ENCODE measurements around the gene FIGNL2. TPM values are rescaled to one million over a fixed set of nuclear protein-coding genes. Genes with fewer than 3 reads are reported as not detected.
A peak's percentile ranks its signal among the peaks of the same experiment; 100 is the strongest.
"Not testable (repeated sequence)": the region's sequence is repeated elsewhere in the genome, so short reads cannot be mapped to it uniquely, and the experiment has no call there.

The FIGNL2 gene
- total and polyA plus RNA-seq, 2 donors (not counting 1 experiment from before 2014, with no cell fraction given): 0.07 to 0.17 TPM

GRCh38 chr12:51832354-51833107 is 16.0 kb downstream of the FIGNL2 start:
- Histone ChIP-seq H3K27ac (ENCODE audit: insufficient read depth, low read length) (no peak overlapping the region), H3K4me3 (replicated peaks in 1 of 4; ENCODE audit: control extremely low read depth in 1 of 4, insufficient read depth in 1 of 4, low read depth in 3 of 4, low read length in 4 of 4) (no peak overlapping the region), H3K9ac (ENCODE audit: insufficient read depth, low read length) (no peak overlapping the region), H3K79me2 (ENCODE audit: control insufficient read depth, insufficient read depth, low read length) (no peaks in the 10 kb centered on the region), H3K36me3 (ENCODE audit: control insufficient read depth, insufficient read depth, low read length) (no peaks in the 10 kb centered on the region), H3K4me2 (ENCODE audit: extremely low read depth, insufficient read depth, low read length) (peak overlapping the region; percentile 23), H3K4me1 (ENCODE audit: control insufficient read depth, extremely low read depth, insufficient read depth, low read length) (no peaks in the 10 kb centered on the region), H3K9me3 (ENCODE audit: control insufficient read depth, insufficient read depth, low read depth, low read length) (no peaks in the 10 kb centered on the region), H3K27me3 (ENCODE audit: control insufficient read depth, insufficient read depth, low read length) (peaks cover 23% of the 10 kb centered on the region), H4K20me1 (ENCODE audit: control insufficient read depth, extremely low read depth, insufficient read depth, low read length) (no peaks in the 10 kb centered on the region), H2AFZ (ENCODE audit: low read length) (no peak overlapping the region)
- no peak for TF ChIP-seq CTCF (conservative IDR thresholded peaks at IDR 0.05 in 1 of 2, IDR thresholded peaks at IDR 0.05 in 1 of 2; ENCODE audit: low read depth in 1 of 2, low read length in 2 of 2)
- TF ChIP-seq EZH2 (IDR thresholded peaks at IDR 0.05; ENCODE audit: low read length, missing control alignments): no peak
- no peak for DNase-seq (ENCODE audit: low read depth in 2 of 2)

GRCh38 chr12:51831817-51832216 is 16.7 kb downstream of the FIGNL2 start:
- not testable (repeated sequence) for H3K9me3 ChIP-seq (ENCODE audit: control insufficient read depth, insufficient read depth, low read depth, low read length); H3K4me3 ChIP-seq (replicated peaks in 1 of 4; ENCODE audit: control extremely low read depth in 1 of 4, insufficient read depth in 1 of 4, low read depth in 3 of 4, low read length in 4 of 4); H3K4me2 ChIP-seq (ENCODE audit: extremely low read depth, insufficient read depth, low read length); H3K36me3 ChIP-seq (ENCODE audit: control insufficient read depth, insufficient read depth, low read length); H2AFZ ChIP-seq (ENCODE audit: low read length); H3K27ac ChIP-seq (ENCODE audit: insufficient read depth, low read length); H4K20me1 ChIP-seq (ENCODE audit: control insufficient read depth, extremely low read depth, insufficient read depth, low read length); DNase-seq (ENCODE audit: low read depth in 2 of 2); H3K4me1 ChIP-seq (ENCODE audit: control insufficient read depth, extremely low read depth, insufficient read depth, low read length); H3K9ac ChIP-seq (ENCODE audit: insufficient read depth, low read length); H3K79me2 ChIP-seq (ENCODE audit: control insufficient read depth, insufficient read depth, low read length)
- H3K27me3 ChIP-seq (ENCODE audit: control insufficient read depth, insufficient read depth, low read length): peaks cover 23% of the 10 kb centered on the region

- Histone ChIP-seq H3K27me3 (ENCODE audit: control insufficient read depth, insufficient read depth, low read length) (peaks cover 20% of the 10 kb centered on the region), H3K4me1 (ENCODE audit: control insufficient read depth, extremely low read depth, insufficient read depth, low read length) (no peaks in the 10 kb centered on the region), H3K4me2 (ENCODE audit: extremely low read depth, insufficient read depth, low read length) (no peak overlapping the region), H4K20me1 (ENCODE audit: control insufficient read depth, extremely low read depth, insufficient read depth, low read length) (no peaks in the 10 kb centered on the region), H3K79me2 (ENCODE audit: control insufficient read depth, insufficient read depth, low read length) (no peaks in the 10 kb centered on the region), H3K27ac (ENCODE audit: insufficient read depth, low read length) (no peak overlapping the region), H3K36me3 (ENCODE audit: control insufficient read depth, insufficient read depth, low read length) (no peaks in the 10 kb centered on the region), H3K4me3 (replicated peaks in 1 of 4; ENCODE audit: control extremely low read depth in 1 of 4, insufficient read depth in 1 of 4, low read depth in 3 of 4, low read length in 4 of 4) (no peak overlapping the region), H2AFZ (ENCODE audit: low read length) (no peak overlapping the region), H3K9me3 (ENCODE audit: control insufficient read depth, insufficient read depth, low read depth, low read length) (no peaks in the 10 kb centered on the region), H3K9ac (ENCODE audit: insufficient read depth, low read length) (no peak overlapping the region)
- no peak for TF ChIP-seq EZH2 (IDR thresholded peaks at IDR 0.05; ENCODE audit: low read length, missing control alignments)
- no peak for TF ChIP-seq CTCF (conservative IDR thresholded peaks at IDR 0.05 in 1 of 2, IDR thresholded peaks at IDR 0.05 in 1 of 2; ENCODE audit: low read depth in 1 of 2, low read length in 2 of 2)
- no peak for DNase-seq (ENCODE audit: low read depth in 2 of 2)
Observed at GRCh38 chr12:51829641-51830040, 18.9 kb downstream of the FIGNL2 start.
